HL-60/S4 (cell line): Measurements from ENCODE around the gene CEP104.

Source experiments
- in situ Hi-C: fragments of 300-500 bp; cut with MboI; formaldehyde crosslinking; loops from 2 replicates; pipeline ENCODE4 v1.14.3; 2022; ENCODE audit warnings: low sequenced_read_pairs

CEP104 gene

DNA sequence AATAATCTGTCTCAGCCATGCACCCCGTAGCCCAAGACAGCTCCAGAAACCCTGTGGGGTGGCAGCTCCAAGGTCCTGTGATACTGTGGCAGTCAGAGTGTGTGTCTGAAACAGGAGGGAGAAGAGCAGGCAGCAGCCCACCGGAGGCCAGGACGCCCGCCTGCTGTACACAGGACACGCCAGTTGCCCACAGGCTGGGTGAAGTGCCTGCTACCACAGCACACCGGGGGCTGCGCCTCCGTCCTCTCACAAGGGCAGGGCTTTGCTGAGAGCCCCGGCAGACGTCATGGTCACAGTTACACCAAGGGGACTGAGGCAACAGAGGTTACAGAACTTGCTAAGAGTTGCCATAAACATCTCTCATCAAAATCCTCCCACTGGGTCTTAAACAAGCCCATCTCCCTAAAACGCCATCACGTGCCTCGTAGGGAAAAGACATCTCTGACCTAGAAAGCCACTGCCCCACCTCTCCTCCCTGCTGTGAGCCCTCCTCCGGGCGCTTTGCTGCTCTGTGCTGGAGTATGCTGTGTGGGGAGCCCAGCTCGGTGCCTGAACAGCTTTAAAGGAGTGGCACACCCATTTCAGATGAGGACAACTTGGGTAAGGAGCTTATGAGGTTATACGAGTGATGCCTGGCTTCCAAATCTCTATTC lies 37.7 kb upstream of the CEP104 start:
- in situ Hi-C loops, result no loop called here

DNA sequence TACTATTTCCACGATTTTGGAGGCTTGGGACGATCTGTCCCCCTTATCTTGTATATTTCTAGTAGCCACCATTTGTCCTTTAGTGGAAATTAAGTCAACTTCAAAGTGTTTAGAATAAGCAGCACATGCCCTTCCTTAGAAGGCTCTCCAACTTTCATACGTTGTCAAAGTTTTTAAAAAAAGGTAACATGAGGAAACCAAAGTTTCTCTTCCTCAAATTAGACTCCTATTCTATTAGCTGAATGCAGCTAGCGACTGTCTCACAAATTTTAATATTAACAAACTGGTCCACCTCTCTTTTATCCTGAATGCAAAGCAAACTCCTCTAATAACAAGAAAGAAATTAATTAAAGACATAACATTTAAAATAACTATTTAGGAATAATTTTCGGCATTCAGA lies 36.2 kb upstream of the CEP104 start:
- in situ Hi-C loops, result no loop called here

DNA sequence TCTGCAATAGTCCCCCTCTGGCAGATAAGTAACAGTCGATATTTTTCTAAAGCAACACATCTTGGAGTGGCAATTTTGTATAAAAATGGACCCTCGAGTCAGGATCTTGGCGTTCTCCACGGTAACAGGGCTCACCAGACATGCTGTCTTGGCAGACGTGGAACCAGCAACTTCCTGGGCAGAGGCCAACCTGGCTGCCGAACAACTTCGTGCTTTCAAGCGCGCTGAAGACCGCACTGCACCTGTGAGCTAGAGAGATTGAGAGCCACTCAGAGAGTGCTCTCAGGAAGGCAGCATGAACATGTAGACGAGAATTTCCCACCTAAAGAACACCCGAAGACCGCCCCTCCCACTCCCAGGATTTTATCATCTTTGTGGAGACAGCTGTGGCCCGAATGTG lies 35.7 kb upstream of the CEP104 start:
- in situ Hi-C loops, result no loop called here

DNA sequence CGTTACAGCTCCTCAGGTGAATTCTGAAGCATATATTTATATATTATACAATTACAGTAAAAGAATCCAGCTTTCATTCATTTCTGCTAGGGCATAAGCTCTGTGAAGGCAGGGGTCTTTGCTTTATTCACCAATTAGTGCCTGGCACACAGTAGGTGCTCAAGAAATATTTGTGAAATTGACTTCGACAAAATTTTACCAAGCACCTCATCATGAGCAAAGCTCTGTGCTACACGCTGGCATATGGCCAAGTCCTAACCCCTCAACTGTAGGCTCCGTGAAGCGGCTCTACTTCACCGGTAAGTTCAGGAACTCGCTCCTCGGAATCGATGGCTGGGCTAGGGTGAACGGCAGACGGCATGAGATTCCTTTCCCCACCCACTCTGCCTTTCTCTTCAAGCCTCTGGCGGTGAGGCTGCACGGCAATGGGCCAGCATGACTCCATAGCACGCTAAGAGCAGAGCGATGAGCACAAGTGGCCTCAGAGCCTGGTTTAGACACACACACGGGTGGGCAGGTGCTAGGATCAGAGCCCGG lies 34.4 kb upstream of the CEP104 start:
- in situ Hi-C loops, result no loop called here

DNA sequence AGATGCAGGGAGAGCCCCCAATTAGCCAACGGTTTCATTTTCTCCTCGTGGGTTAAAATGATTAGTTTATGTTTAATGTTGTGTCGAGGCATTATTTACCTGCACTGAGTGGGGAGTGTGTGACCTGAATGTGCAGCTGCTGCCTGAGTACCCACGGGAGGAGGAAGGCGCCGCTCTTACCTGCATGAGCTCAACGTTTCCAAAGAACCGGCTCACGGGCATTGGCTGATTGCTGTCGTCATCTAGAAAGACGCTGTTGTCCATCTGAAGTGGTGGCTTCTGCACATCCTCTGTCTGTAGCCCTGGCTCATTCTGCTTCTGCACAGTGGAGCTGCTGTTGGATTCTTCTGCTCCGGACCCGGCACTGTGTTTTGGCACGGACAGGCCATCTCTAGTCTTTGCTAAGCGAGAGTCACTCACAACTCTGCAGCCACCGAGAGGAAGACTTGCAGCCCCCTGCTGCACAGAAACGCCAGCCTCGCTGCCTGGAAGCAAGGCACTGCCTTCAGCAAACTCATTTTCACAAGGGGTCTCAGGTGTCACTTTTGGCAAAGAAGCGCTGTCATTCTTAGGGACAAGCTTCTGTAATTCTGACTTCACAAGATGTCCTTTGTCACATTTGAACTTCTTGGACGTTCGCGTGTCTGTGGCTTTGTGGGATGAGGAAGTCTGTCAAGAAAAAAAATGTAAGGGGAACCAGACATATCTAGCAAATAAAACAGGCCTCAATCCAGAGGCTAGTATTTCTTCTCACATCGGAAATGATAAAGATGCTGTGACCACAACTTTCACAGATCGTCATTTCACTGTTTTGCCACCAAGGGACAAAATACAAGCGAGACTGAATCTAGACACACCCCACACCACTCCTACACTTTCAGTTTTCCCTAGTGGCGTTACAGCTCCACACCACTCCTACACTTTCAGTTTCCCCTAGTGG lies 33.6 kb upstream of the CEP104 start:
- in situ Hi-C loops, result no loop called here

DNA sequence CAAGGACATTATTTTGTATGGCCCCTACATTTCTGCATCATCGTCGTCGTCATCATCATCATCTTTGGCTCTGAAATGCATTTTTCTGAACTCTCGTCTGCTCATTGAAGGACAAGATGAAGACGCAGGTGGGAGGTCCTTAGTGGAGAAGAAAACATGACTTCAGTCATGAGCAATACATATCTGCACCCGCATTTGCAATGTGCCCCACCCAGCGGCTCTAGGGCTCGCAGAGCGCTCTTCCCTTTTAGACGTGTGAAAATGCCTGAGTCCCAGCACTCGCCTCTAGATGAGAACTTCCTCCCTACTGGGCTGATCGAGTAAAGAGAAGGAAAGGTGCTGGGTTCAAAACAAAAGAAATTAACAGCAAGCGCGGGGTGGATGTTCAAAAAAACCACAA lies 32.9 kb upstream of the CEP104 start:
- in situ Hi-C loops, result no loop called here

DNA sequence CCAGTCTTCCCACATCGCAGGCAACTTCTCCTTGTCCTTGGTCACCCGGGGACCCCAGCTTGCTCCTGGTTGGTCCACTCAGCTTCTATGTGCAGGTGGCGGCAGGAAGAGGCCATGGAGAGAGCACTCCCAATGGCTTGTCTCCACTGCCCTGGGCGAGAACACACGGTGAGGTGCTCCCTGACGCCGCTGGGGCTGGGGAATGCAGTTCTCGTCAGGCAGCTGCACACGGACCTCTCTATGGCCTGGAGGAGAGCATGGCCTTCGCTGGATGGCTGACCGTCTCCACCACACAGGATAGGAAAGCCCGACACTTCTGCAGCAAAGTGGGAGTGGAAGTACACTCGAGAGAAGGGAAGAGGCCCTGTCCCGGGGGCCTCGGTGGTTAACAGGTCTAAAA lies 31.3 kb upstream of the CEP104 start:
- in situ Hi-C loops, result no loop called here

DNA sequence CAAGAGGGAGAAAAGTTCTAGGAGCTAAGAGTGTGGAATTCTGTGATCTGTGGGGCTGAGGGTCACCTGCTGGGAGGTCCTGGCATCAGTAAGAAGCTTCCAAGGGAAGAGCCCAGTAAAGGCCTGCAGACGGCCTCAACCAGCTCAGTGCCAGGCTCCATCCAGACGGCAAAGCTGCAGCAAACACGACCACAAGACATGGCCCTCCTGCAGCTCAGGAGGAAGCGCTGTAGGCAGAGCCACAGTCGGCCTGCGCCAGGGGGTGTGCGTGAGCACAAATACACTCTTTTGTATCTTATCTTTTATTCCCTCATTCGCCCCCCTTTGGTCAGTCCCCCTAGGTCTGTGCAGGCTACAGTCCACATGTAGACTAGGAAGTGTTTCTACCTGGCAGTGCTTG lies 29.7 kb upstream of the CEP104 start:
- in situ Hi-C loops, result no loop called here

DNA sequence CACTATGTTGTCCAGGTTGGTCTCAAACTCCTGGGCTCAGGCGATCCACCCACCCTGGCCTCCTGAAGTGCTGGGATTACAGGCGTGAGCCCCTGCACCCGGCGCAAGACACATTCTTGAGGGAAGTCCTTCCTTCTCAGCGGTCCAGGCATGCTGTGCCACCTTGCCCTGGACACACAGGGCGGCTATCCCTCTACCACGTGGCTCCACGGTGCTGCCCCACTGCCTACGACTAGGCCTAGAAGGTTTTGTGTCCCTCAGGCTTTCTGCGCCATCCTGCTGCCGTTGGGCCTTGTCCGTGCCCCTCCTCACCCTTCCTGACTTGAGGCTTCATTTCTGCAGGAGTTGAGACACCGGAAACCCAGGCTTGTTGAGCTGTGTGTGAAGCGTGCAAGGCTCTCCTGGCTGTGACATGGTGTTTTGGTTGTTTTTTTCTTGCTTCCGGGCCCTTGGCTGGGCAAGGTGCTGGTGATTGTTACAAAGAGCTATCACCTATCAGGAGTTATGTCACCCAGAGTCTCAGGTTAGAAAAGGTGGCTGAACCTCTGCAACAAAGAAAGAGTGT lies 29.2 kb upstream of the CEP104 start:
- in situ Hi-C loops, result no loop called here

DNA sequence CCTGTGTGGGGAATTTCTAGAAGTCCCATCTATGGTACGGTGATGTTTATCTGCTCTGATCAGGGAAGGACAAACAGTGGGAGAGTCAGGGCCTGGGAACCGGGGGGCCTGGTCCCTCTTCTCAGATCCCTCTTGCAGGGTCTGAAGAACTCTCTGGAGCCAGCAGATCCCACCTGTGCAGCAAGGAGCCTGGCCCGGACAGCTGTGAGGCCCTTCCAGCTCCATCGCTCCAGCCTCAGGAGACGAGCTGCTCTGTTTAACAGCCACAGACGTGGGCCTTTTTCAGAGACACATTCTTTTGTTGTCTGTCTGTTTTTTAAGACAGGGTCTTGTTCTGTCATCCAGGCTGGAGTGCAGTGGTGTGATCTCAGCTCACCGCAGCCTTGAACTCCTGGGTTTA lies 28.6 kb upstream of the CEP104 start:
- in situ Hi-C loops, result no loop called here

DNA sequence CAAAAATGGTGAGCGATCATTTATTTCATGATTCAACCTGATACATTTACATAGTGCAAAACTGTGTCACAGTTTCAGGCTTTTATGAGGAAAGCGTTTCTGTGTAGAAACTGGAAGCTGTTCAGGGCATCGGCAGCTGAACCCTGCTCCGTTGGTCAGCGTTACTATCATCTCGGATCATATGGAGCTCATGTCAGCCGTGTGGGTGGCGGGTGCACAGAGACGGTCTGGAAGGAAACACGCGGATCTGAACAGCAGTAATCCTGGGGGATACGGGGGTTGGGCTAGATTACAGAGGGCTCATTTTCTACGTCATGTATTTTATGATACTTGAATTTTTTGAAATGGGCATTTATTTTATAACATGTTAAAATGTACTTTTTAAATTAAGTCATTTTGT lies 28.0 kb upstream of the CEP104 start:
- in situ Hi-C loops, result no loop called here

DNA sequence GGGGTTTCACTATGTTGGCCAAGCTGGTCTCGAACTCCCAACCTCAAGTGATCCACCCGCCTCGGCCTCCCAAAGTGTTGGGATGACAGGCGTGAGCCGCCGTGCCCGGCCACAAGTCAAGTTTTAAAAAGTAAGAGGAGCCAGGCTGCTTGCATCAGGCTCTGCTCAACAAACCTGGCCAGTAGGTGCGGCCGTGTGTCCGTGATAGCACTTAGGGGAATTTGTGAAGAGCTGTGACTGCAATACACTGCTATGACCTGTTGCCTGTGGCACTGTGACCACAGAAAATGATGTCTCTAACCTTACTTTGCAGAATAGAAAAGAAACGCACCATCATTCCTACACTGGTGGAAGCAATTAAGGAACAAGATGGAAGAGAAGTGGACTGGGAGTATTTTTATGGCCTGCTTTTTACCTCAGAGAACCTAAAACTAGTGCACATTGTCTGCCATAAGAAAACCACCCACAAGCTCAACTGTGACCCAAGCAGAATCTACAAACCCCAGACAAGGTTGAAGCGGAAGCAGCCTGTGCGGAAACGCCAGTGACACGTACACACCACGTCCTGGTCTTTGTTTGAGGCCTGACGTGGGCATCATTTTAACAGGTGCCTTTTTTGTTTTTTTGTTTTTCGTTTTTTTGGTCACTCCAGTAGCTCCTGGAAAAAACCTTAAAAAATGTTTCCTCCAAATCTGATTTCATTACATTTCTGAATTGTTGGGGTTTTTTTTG lies 26.3 kb upstream of the CEP104 start:
- in situ Hi-C loops, result no loop called here

DNA sequence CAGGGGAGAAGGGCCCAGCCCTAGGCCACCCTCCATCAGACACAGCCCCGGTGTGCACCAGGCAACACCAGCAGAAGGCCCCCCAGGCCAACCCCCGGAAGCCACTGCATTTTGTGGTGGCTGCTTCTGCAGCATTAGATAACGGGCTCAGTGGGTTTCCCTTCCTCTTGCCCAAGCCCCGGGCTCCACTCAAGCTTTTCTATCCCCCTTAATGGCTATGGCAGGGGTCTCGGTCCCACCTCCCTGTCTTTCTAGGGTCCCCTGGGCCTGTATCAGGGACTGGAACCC lies 24.1 kb upstream of the CEP104 start:
- in situ Hi-C loops, result no loop called here

DNA sequence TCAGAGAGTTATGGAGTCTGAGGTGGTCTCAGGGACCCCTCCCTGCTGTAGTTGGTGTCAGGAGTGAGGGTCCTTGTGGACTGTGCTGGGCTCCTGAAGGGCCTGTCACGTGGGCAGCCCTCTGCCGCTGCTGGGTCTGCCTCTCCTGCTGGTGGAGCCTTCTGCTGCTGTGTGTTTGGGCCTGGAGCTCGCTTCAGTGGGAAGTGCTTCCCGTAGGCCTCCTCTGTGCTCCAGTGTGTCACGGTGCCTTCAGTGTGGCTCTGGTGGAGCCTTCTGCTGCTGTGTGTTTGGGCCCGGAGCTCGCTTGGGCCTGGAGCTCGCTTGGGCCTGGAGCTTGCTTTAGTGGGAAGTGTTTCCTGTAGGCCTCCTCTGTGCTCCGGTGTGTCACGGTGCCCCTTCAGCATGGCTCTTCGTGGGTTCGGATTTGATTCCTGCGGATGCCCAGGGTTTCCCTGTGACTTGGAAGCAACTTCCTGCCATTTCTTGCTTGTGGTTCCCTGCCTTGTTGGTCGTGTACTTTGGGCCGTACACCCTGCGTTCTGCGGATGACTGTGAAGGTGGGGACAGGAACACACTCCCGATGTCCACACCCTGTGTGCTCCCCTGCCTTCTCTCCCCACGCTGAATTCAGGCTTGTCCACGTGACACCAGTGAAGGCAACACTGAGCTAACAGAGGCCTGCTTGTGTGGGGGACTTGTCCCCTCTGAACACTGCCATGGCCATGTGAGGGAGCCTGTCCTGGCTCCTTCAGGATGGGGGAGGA lies 23.6 kb upstream of the CEP104 start:
- in situ Hi-C loops, result no loop called here

DNA sequence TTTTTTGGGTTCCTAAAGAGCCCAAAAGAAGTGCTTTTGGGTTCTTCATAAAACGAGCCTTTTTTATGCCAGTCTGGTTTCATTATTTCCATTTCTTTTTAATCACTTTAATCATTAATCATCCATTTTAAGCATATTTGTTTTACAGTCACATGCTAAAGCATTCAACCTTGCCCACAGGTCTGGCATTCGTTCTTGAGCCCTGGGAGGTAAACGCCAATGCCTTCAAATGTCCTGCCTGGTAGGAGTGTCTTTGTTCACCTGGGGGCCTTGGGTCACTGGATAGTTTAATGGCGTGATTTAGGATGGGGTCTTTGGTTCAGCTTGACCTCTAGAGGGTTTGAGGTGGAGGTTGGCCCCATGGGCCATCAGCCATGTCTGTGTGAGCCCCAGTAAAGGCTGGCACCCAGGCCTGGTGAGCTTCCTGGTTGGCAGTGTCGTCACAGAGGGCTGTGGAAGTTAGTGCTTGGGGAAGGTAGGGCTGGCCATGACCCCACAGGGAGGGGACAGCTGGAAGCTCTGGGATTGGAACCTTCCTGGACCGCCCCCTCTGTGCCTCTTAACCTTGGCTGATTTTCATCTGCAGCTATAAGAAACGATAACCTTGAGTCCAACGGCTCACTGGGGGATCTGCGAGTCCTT lies 22.9 kb upstream of the CEP104 start:
- in situ Hi-C loops, result no loop called here

DNA sequence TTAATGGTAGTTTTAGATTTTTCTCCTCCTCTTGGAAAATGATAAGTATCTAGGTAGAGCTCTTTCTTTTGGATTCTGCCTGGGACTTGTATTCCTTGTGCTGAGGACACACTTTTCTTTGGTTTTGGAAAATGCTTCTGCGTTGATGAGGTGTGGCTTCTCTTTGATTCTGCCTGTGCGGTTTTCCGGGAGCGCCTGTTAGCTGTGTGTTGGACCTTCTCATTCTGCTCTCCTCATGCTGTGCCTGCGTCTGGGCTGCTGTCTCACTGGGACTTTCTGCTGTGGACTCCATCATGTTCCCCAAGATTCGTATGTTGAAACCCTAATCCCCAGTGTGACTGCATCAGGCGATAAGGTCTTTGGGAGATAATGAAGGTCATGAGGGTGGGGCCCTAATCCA lies 22.1 kb upstream of the CEP104 start:
- in situ Hi-C loops, result no loop called here

DNA sequence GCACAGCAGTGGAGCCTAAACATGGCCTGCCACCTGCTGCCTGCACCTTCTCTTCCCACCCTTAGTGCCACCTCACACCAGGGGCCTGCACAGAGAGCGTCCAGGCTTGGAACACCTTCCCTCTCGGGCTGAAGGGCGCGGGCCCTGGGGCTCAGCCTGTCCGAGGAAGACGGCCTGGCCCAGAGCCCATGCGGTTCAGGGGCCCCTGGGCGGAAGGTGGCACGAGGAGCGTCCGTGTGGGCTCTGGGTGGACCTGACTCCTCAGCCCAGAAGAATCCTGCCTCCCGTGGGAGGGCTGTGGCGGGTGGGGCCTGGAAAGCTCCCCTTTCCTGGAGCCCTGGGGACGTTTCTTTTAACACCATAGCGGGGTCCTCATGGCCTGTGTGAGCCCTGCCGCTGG lies 19.7 kb upstream of the CEP104 start:
- in situ Hi-C loops, result no loop called here

DNA sequence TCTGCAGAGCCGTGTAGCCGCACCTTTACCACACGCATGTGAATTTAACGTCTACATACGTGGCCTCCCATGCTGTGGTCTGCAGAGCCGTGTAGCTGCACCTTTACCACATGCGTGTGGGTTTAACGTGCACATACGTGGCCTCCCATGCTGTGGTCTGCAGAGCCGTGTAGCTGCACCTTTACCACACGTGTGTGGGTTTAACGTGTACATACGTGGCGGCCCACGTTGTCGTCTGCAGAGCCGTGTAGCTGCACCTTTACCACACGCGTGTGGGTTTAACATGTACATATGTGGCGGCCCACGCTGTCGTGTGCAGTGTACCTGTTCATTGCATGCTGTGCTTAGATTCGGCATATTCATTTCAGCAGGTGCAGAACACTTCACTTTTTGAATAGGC lies 17.7 kb upstream of the CEP104 start:
- in situ Hi-C loops, result no loop called here

DNA sequence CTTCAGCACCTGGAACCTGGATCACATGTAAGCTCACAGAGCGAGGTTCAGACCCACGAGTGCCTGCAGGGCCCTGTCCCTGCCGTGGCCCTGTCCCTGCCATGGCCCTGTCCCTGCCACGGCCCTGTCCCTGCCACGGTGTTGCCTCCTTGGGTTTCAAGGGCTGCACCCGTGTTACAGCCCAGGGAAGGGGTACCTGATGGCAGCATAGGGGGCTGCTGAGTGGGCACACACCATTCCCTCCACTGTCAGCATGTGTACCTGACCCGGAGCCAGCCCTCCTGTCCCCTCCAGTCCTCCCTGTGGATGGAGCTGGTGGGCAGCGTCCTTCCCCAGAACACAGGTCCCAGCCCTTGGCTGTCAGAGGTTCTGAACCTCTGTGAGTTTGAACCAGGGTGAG lies 15.5 kb upstream of the CEP104 start:
- in situ Hi-C loops, result no loop called here

DNA sequence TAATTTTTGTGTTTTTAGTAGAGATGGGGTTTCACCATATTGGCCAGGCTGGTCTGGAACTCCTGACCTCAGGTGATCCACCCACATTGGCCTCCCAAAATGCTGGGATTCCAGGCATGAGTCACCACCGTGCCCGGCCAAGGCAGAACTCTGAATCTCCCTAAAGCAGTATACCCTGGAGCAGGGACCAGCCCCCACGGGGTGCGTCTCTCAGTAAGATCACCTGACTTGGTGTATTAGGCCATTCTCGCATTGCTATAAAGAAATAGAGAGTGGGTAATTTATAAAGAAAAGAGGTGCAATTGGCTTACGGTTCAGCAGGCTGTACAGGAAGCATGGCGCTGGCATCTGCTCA lies 14.4 kb upstream of the CEP104 start:
- in situ Hi-C loops, result no loop called here
